HG02870 (cell line): ENCODE measurements around the gene ENSA.
A peak's percentile ranks its signal among the peaks of the same experiment; 100 is the strongest.
"Not testable (repeated sequence)": the region's sequence is repeated elsewhere in the genome, so short reads cannot be mapped to it uniquely, and the experiment has no call there.

ENCODE experiments used
- ATAC-seq: cut with Tn5 transposase; IDR thresholded peaks from one replicate; pipeline ENCODE4 v1.9.1; 2021; ENCODE audit warnings: mild to moderate bottlenecking, moderate library complexity; ENCODE audit not compliant: unreplicated experiment

Gene ENSA

DNA sequence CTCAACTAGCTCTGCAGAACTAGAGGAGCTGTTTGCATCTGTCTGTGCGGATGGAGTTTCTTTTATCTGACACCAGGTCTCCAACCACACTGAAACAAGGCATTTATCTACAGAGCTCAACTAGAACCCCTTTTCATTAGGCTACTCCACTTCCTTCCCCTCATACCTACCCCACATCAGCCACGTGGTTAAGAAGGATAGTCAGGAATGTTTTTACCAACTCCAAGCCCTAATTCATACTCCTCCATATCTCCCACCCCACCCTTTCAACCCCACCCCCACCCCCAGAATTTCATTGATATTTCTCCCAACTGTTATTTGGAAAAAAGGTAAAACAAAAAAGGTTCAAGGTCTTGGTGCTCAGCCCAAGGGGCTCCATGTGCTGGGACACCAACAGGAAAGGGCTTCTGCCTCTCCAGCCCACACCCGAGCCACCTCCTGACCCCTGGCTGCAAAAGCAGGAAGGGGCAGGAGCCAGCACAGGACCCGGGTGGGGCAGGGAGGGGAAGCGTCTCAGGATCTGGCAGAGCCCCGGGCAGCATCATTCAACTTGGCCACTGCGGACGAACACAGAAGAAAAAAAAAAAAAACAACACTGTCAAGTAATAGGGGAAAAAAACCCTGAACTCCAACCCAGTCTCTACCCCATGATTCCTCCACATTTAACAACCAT, 7.0 kb downstream of the ENSA start:
- no peak for ATAC-seq

DNA sequence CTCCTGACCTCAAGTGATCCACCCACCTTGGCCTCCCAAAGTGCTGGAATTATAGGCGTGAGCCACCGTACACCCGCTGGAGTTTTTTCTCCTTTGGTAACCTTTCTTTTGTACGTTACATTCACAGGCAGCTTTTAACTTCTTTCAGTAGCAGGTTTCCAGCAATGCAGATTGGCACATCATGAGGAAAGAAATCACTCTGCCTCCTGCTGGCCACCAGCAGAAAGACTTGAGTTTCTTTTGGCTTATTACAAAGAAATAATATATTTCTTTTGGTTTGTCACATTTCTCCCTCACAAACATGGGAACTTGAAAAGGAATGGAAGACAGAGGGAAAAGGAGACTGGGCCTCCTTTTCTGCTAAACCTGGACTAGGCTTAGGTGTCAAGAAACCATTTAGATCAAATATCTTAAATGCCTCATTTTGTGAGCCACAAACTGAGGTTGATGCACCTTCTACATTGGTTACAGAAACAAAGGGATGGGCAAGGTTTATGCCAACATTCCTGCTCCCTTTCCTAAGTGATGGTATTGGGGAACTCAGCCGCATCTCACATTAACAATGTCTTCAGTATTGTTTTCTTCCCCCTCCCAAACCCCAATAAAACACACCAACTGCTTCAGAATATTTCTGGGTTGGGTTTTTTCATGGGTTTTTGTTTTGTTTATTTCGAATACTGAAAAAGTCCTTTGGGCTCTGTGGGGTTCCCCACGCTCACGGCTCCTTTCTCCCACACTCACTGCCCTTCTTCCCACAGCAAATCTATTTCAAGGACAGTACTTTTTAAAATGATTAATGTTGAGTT, 7.7 kb downstream of the ENSA start:
- no peak for ATAC-seq

DNA sequence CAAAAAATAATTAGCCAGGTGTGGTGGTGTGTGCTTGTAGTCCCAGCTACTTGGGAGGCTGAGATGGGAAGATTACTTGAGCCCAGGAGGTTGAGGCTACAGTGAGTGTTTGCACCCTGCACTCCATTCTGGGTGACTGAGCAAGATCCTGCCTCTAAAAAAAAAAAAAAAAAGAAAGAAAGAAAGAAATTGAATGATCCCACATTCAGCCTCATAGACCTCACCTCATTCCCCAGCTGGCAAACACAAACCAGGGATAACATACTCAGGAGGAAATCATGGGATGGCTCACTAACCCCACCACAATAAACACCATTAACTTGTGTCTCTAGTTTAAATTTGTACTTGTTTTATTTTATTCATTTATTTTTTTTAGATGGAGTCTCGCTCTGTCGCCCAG, 8.5 kb downstream of the ENSA start:
- ATAC-seq = no peak

DNA sequence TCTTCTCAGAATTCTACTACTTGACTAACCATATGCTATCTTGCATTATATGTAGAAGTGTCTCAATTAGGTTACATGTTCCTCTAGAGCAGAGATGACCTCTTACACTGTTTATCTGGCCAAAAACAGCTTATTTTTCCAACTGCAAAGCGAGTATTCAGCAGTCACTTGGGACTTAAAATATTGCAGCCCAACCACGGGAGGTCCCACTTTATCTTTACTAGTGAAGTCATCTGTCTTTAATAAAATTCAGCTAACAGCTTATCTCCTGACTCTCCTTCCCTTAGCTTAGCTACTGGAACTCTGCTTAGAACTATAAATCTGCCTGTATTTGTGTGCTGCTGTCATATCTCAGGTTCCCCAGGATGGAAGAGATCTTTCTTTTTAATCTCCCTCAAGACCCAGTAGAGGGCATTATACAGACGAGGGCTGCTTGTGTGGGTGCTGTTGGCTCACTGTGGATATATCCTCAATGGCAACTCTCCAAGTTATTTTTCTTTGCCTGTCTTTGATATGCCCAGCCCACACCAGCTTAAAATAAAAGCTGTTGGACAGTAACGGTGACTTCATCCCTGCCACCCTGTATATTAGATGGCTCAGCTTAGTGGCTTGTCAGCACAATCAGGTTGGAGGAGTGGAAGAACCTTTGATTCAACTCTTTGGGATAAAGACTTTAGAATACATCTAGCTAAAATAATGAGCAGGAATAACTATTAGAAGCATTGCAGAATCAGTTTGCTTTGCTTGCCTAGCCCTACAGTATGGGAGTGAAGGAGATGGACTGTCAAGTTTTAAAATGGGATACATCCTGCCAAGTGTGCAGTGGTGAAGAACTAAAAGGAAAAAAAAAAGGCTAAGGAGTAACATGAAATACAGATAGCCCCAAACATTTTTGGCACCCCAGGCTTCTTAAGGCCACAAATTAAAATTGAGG, 9.6 kb downstream of the ENSA start:
- ATAC-seq = no peak

DNA sequence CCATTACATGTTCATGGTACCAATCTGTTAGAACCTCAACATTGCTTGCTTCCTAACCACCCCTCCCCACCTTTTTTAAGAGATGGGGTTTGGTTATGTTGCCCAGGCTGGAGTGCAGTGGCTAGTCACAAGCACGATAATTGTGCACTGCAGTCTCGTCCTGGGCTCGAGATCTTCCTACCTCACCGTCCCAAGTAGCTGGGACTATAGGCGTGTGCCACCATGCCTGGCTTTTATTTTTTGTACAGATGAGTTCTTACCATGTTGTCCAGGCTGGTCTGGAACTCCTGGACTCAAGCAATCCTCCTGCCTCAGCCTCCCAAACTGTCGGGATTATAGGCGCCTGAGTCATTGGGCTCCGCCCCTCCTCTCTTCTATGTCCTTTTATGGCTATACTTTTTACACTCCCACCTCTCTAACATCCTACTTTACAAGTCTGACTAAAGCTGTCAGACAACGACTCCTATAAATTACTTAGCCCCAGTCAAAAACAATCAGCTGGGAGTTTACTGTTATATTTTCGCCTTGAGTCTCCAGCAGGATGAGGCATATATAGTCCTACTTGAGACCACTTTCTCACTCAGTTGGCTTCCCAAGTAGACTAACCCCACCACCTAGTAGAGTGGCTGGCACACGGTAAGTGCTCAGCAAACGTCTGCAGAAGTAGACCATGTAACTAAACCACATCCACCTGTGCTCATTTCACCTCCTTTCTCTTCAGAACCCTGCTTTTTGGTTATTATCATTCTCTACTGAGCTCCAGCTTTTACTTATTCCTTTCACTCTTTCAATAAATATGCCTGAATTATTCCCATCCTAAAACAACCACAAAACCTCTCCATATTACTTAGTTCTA, 13.8 kb downstream of the ENSA start:
- no peak for ATAC-seq

DNA sequence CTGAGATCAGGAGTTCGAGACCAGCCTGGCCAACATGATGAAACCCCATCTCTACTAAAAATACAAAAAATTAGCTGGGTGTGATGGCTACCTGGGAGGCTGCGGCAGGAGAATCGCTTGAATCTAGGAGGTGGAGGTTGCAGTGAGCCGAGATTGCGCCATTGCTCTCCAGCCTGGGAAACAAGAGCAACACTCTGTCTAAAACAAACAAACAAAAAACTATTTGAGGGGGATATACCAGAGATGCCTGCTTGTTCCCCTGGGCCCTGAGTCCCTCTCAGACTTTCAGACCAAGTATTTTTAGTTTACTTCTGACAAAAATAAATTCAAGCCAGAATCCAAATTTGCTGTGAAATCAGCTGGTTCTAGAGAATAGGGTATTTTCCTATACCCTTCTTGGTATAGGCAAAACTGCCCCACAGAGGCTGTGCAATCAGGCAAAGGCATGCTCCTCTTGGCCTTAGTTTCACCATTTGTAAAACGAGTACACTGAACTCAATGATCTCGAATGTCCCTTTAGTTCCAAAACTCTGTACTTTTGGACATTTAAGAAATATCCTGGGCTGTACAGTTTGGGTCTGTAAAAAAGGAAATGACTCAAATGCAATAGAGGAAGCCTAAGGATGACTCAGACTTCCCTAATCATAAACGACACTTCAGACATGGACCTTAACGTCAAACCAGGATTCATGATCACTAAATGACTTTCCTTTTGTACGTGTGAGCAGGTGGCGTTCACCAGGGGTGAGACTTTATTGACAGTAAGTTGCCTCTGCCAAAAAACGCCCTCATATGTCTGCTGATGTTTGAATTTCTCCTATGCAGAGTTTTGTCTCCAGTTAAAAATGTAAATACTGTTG, 16.1 kb downstream of the ENSA start:
- ATAC-seq = peak; percentile 53

DNA sequence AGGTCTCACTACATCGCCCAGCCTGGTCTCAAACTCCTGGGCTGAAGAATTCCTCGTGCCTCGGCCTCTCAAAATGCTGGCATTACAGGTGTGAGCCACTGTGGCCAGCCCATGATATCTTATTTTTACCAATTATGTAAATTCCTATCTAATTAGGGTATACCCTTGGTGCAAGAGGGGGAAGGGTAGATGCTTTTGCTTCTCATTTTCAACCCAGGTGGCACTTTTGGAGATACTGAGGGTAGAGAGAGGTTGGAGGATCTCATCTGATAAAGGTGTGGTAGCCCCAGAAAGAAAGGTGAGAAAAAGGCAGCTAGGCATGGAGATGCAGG, 17.4 kb downstream of the ENSA start:
- ATAC-seq = no peak

DNA sequence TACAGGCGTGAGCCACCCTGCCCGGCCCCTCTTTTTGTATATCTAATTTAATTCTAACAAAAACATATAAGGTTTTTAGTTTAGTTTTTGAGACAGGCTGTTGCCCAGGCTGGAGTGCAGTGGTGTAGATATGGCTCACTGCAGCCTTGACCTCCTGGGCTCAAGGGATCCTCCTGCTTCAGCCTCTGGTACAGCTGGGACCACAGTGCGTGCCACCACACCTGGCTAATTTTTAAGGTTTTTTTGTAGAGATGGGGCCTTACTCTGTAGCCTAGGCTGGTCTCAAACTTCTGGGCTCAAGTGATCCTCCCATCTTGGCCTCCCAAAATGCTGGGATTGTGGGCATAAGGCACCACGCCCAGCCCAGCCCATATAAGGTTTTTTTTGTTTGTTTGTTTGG, 18.8 kb downstream of the ENSA start:
- ATAC-seq = no peak

DNA sequence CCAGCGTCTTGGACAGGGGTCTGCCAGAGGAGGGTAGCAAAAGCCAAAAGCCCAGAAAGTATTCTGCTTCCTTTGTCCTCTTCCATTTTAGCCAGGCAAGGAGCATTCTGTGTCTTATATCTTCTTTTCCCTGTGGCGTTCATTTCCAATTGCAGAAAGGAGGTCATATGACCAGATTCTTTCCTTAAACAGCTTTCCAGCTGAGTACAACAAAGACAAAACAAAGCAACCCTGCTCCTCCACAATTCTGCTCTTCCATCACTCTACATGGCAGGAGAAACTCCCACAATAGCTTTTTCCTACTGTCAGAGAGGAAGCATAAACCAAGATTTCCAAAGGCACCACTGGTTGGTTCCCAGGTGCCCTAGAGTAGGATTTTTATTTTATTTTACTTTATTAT, 19.7 kb downstream of the ENSA start:
- no peak for ATAC-seq

DNA sequence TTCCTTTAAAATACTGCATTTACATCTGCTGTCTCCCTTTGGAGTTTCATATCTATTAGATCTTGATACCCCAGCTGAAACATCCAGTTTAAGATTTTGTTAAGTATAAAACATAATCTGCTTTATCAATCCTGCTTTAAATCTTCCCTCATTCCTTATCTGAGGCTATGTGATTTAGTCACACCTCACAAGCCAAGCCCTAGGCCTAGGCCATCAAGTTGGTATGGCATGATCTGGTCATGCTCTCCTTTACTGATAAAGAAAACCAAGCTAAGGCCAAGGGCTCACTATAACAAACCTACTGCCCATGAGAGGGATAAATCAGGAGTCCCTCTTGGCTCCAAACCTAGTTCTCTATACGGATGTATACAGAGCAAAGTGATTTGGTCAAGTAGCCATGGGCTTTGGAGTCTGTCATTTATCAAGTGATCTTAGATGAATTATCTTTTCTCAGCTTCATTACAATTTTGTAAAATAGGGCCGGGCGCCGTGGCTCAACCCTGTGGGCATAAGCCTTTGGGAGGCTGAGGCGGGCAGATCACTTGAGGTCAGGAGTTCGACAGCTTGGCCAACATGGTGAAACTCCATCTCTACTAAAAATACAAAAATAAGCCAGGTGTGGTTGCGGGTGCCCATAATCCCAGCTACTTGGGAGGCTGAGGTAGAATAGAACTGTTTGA, 22.8 kb downstream of the ENSA start:
- no peak for ATAC-seq

DNA sequence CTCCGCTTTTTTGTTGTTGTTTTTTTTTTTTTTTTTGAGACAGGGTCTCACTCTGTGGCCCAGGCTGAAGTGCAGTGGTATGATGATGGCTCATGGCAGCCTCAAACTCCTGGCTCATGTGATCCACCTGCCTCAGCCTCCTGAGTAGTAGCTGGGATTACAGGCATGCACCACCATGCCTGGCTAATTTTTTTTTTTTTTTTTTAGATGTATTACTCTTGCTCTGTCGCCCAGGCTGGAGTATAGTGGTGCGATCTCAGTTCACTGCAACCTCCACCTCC, 24.0 kb downstream of the ENSA start:
- ATAC-seq = not testable (repeated sequence)

DNA sequence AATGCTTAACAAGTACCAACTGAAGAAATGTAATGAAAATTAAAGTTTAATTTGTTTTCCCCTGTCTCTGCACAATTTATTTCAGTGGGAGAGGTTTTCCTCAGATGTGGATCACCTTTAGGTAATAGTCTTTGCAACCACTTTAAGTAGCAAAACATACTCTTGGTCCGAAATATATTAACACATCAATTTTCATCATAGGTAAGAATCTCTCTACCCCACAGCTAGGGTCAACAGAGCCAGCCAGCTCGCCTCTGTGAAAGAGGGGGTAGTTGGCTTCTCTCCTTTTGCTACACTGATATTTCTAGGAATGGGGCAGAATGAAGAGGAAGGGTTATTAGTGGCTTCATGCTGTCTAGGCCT, 25.2 kb downstream of the ENSA start:
- ATAC-seq = no peak

DNA sequence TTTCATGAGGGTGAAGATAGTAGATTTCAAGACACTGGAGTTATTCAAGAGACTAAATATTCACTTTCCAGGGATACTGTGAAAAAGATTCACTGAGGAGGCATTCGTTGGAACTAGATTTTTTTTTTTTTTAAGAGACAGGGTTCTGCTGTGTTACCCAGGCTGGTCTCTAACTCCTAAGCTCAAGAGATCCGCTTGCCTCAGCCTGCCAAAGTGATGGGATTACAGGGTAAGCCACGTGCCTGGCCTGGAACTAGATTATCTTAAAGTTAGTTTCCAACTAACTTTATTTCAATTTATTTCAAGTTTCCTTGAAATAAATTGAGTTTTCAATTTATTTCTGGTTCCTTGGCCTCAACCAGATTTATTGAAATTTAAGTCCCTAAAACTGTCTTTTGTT, 25.7 kb downstream of the ENSA start:
- ATAC-seq = no peak

DNA sequence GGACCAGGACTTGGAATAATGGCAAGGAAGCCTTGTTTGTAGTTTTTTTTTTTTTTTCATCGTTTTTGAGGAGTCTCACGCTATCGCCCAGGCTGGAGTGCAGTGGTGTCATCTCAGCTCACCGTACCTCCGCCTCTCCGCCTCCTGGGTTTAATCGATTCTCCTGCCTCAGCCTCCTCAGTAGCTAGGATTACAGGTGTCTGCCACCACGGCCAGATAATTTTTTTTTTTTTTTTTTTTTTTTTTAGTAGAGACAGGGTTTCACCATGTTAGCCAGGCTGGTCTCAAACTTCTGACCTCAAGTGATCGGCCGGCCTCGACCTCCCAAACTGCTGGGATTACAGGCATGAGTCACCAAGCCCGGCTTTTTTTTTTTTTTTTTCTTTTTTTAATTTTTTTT, 27.0 kb downstream of the ENSA start:
- ATAC-seq = not testable (repeated sequence)

DNA sequence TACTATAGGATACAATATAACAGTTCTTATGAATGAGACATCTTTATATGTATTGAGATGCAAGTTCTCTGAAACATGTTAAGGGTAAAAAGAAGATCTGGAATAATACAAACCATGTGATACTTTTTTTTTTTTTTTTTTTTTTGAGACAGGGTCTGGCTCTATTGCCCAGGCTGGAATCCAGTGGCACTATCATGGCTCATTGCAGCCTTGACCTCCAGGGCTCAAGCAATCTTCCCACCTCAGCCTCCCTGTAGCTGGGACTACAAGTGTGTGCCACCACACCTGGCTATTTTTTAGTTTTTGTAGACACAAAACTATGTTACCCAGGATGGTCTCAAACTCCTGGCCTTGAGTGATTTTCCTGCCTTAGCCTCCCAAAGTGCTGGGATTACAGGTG, 27.9 kb downstream of the ENSA start:
- ATAC-seq = no peak

DNA sequence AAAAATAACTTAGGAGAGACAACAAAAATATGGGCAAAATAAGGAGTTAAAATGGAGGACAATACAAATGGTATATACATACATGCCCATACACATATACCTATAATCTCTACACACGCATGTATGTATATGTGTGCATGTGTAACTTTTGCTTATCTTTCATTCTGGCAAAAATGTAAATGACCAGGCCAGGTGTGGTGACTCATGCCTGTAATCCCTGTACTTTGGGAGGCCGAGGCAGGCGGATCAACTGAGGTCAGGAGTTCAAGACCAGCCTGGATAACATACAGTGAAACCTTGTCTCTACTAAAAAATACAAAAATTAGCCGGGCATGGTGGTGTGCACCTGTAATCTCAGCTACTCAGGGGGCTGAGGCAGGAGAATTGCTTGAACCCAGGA, 31.1 kb downstream of the ENSA start:
- ATAC-seq = not testable (repeated sequence)

DNA sequence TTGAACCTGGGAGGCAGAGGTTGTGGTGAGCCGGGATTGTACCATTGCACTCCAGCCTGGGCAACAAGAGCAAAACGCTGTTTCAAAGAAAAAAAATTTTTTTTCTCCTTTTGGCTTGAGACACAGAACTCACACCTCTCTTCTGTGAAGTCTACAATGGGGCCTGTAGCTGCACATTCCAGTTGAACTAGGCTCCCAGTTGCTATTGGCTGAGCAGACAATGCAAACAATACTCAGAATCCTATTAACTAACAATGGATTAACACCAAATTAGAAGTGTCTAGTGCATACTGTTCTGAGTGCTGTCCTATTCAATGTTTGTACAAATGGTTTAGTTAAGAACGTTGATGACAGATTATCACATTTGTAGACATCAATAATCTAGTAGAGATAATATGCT, 32.4 kb downstream of the ENSA start:
- no peak for ATAC-seq

DNA sequence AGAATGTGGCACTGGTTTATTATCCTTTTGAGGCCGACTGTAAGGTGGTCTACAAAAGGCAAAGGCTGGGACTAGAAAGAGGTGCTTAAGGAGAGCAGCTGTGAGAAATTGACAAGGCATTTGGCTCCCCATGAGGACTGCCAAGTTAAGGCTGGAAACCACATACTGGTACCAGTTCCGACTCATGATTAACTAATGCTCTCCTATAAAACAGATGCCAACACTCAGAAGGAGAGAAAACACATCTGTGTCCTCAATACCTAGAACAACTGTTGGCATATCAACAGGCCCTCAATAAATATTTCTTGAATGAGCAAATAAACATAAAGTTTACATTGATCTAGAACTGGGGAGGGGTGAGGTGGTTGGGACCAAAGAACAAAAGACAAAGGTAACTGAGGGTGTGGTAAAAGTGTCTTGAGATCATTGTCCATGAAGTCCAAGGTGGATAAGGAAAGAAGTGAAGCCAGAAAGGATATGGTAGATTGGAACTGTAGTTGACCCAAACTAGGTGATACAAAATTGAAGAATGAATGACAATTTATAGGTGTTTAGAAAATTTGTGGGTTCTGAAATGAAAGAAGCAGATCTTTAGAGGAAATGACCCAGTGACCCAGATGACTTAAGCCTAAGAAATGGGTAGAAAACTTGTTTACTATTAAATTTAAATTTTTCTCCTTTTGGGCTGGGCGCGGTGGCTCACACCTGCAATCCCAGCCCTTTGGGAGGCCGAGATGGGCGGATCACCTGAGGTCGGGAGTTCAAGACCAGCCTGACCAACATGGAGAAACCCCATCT, 33.1 kb downstream of the ENSA start:
- ATAC-seq = no peak

DNA sequence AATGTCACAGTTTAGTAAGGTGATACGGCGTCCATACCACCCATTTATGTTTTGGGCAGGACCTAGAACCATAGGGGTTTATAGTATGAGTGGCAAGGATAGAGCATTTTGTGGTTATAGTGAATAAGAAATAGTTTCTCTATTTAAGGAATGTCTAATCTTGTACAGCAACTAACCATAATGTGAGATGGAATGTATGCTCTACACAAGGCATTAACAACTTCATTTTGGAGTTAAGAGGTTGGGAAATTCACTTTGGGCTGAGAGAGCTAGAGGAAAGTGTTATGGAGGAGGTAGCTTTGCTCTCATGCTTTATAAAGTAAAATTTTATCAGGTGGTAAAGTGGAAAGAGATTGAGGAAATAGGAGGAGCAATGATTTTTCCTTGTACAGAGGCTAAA, 47.0 kb downstream of the ENSA start:
- ATAC-seq = no peak
